K562 (cell line): Measurements from ENCODE around the gene ARMS2. TPM values are rescaled to one million over a fixed set of nuclear protein-coding genes. Genes with fewer than 3 reads are reported as not detected.

Experiments
- ATAC-seq: fragments of 200-7000 bp; cut with Tn5 transposase; 3 replicates; pipeline ENCODE4 v1.9.1; 2020; ENCODE audit warnings: moderate library complexity
- BruUV-seq: library from RNA; stranded (reverse); fragments of 400-500 nt; replicated peaks from 2 replicates; lab custom pipeline; 2021; lab: Mats Ljungman, UMichigan
- CTCF ChIA-PET: fragments of 300-600 bp; formaldehyde crosslinking; extraction: SDS; loops from one replicate; lab custom pipeline; 2021; ENCODE audit warnings: low intra/inter-chr PET ratio; lab: Yijun Ruan, JAX
- POLR2A ChIA-PET: fragments of 300-600, 350-650 bp; sonication (Branson Sonifier 250); formaldehyde crosslinking; extraction: SDS; loops from one replicate; lab custom pipeline; 2021; ENCODE audit warnings: antibody characterized with exemption, inconsistent platforms; lab: Yijun Ruan, JAX
- DNase-seq, 4 experiments: peaks; one replicate each; pipeline versions ENCODE4 v3.0.0 to v3.0.0-alpha.2; 2011 to 2018; ENCODE audit warnings: low spot score in 3 of 4, mixed read lengths in 3 of 4; ENCODE audit errors: extremely low read depth in 1 of 4
- FAIRE-seq: peaks from 2 replicates; lab custom pipeline; 2011; peaks lifted over from hg19 to GRCh38; lab: Jason Lieb, UNC
- H2AFZ ChIP-seq: 2 replicates; pipeline ENCODE4 v1.6.0; 2011; ENCODE audit warnings: low read depth, low read length, control low read depth, inconsistent platforms
- H3K27ac ChIP-seq: fragments of 200-600 bp; 3 replicates; pipeline ENCODE4 v1.8.0; 2011; ENCODE audit warnings: low read depth, mild to moderate bottlenecking, control low read depth, inconsistent platforms, low read length, moderate library complexity, mixed read lengths; ENCODE audit errors: extremely low read depth
- H3K27me3 ChIP-seq, 2 experiments: fragments of 300-600 bp in 1 of 2; 2 replicates in 1 of 2; 3 replicates in 1 of 2; pipeline versions ENCODE4 v1.6.0 to v1.8.0; 2011; ENCODE audit warnings: inconsistent platforms in 2 of 2, low read length in 2 of 2, mild to moderate bottlenecking in 1 of 2, mixed read lengths in 1 of 2, moderate library complexity in 1 of 2; ENCODE audit not compliant: control insufficient read depth in 2 of 2, insufficient read depth in 2 of 2
- H3K36me3 ChIP-seq: fragments of 300-600 bp; 3 replicates; pipeline ENCODE4 v1.8.0; 2011; ENCODE audit warnings: mild to moderate bottlenecking, low read length, inconsistent platforms; ENCODE audit not compliant: control insufficient read depth, insufficient read depth
- H3K4me1 ChIP-seq, 2 experiments: fragments of 200-600 bp in 1 of 2; replicated peaks in 1 of 2; 2 replicates in 1 of 2; 3 replicates in 1 of 2; pipeline versions ENCODE4 v1.5.1 to v1.8.0; 2011; ENCODE audit warnings: inconsistent platforms in 2 of 2, low read length in 2 of 2, mild to moderate bottlenecking in 1 of 2, mixed read lengths in 1 of 2, moderate library complexity in 1 of 2; ENCODE audit not compliant: control insufficient read depth in 2 of 2, insufficient read depth in 2 of 2
- H3K4me2 ChIP-seq: 2 replicates; pipeline ENCODE4 v1.6.1; 2011; ENCODE audit warnings: low read length, control low read depth, inconsistent platforms, mixed read lengths; ENCODE audit not compliant: insufficient read depth
- H3K4me3 ChIP-seq: fragments of 200-600 bp; sonication (generic), shearing (Covaris generic); 2 replicates; pipeline ENCODE4 v1.5.1; 2016; ENCODE audit warnings: control low read depth, inconsistent platforms
- H3K79me2 ChIP-seq: fragments of 200-600 bp; 3 replicates; pipeline ENCODE4 v1.8.0; 2011; ENCODE audit warnings: low read length, inconsistent platforms; ENCODE audit not compliant: control insufficient read depth, insufficient read depth
- H3K9ac ChIP-seq, 2 experiments: 2 replicates each; pipeline versions ENCODE4 v1.6.0 to v1.6.1; 2011; ENCODE audit warnings: low read depth in 2 of 2, low read length in 2 of 2, control low read depth in 1 of 2, inconsistent platforms in 1 of 2, mild to moderate bottlenecking in 1 of 2, mixed read lengths in 1 of 2; ENCODE audit not compliant: insufficient read depth in 1 of 2
- H3K9me1 ChIP-seq: one replicate; pipeline ENCODE4 v1.6.0; 2011; ENCODE audit warnings: inconsistent platforms, mild to moderate bottlenecking, low read length, moderate library complexity; ENCODE audit not compliant: control insufficient read depth, insufficient read depth
- H3K9me3 ChIP-seq: replicated peaks from 2 replicates; pipeline ENCODE4 v1.5.1; 2011; ENCODE audit warnings: low read depth, low read length, inconsistent platforms; ENCODE audit not compliant: control insufficient read depth, insufficient read depth
- H4K20me1 ChIP-seq: replicated peaks from 2 replicates; pipeline ENCODE4 v1.6.1; 2011; ENCODE audit warnings: low read length, inconsistent platforms, mixed read lengths; ENCODE audit not compliant: control insufficient read depth, insufficient read depth
- EHMT2 ChIP-seq: fragments of 450-650 bp; IDR thresholded peaks from 2 replicates; pipeline ENCODE4 v1.6.1; 2018; ENCODE audit warnings: antibody characterized with exemption
- EP300 ChIP-seq: IDR thresholded peaks from 2 replicates; pipeline ENCODE4 v1.6.1; 2012; ENCODE audit warnings: low read length, improper control_type of control experiment
- HNRNPK ChIP-seq: fragments of 200-400 bp; formaldehyde crosslinking; IDR thresholded peaks from one replicate; pipeline ENCODE4 v1.6.1; 2018; ENCODE audit warnings: mild to moderate bottlenecking, low read depth, low read length; ENCODE audit not compliant: poor library complexity, severe bottlenecking
- TFAM ChIP-seq: fragments of 250-450 bp; sonication (Bioruptor Pico); conservative IDR thresholded peaks from 2 replicates; pipeline ENCODE4 v1.5.0; 2021; ENCODE audit warnings: mild to moderate bottlenecking, moderate library complexity
- WGBS: fragments of 100-300 bp; shearing (Covaris generic); methylation state at CpG from one replicate; pipeline ENCODE4 v1.1.6; 2016; ENCODE audit warnings: low coverage, mixed read lengths; ENCODE audit not compliant: insufficient coverage; ENCODE audit errors: missing lambda C conversion rate; 5-methylcytosine and 5-hydroxymethylcytosine counted together
- in situ Hi-C: fragments of 300-500 bp; cut with MboI; formaldehyde crosslinking; loops from 4 replicates; pipeline ENCODE4 v1.15.0; 2018; ENCODE audit warnings: inconsistent platforms, mixed read lengths
- intact Hi-C: fragments of 100-400 bp; cut with micrococcal nuclease; formaldehyde crosslinking; loops from 2 replicates; pipeline ENCODE4 v1.14.2; 2022
- polyA plus RNA-seq, 8 experiments: library from polyadenylated mRNA; depleted of rRNA in 4 of 8; stranded (reverse) in 5 of 8; unstranded in 3 of 8; fragments of >200 nt; fragmentation: Nextera tagmentation in 2 of 8; fragmentation: Illumina TruSeq in 1 of 8; extraction: Ambion mirVana in 2 of 8; extraction: Trizol in 1 of 8; gene quantifications; 2 replicates each; pipeline versions ENCODE4 v1.2.1 to v1.2.3, GENCODE V29; 2011 to 2014; ENCODE audit warnings: inconsistent platforms in 1 of 8, missing spikeins in 1 of 8
- total RNA-seq, 7 experiments: library from RNA; depleted of rRNA in 6 of 7; stranded (reverse); fragments of >200 nt in 6 of 7; fragmentation: Illumina TruSeq in 2 of 7; extraction: Trizol in 2 of 7; gene quantifications; 2 replicates each; pipeline versions ENCODE4 v1.2.1 to v1.2.3, GENCODE V29; 2011 to 2021; ENCODE audit warnings: low replicate concordance in 1 of 7
- TF ChIP-seq, protein P1 (sequence below): fragments of 450-650 bp; IDR thresholded peaks from 2 replicates; pipeline ENCODE4 v1.6.1; 2016; ENCODE audit warnings: antibody characterized with exemption
- TF ChIP-seq, protein P2 (sequence below): sonication (generic); formaldehyde crosslinking; IDR thresholded peaks from 2 replicates; pipeline ENCODE4 v1.8.1; 2023; ENCODE audit warnings: mild to moderate bottlenecking, missing genetic modification reagents, moderate library complexity

The ARMS2 gene
- total and polyA plus RNA-seq, 9 of the 15 experiments (the other 6 are each of a cell fraction or from before 2014, with no cell fraction given) = not detected

GRCh38 chr10:122463466-122464249 is 9.2 kb downstream of the ARMS2 start:
- H3K4me2 ChIP-seq = no peak overlapping the region
- FAIRE-seq = no peak

More at GRCh38 chr10:122463466-122464249, 9.2 kb downstream of the ARMS2 start:
- Histone ChIP-seq H4K20me1 (no peaks in the 10 kb centered on the region), H3K9me3 (no peaks in the 10 kb centered on the region), H3K4me1 (no peaks in the 10 kb centered on the region), H3K9me1 (no peaks in the 10 kb centered on the region), H3K36me3 (no peaks in the 10 kb centered on the region), H2AFZ (no peak overlapping the region), H3K79me2 (no peaks in the 10 kb centered on the region), H3K4me3 (no peak overlapping the region), H3K27ac (no peak overlapping the region), H3K27me3 (peaks cover 0 to 42% of the 10 kb centered on the region in 2 experiments; a peak in 3 of 5 replicates), H3K9ac (no peak overlapping the region)
- ChIA-PET CTCF (no interaction called here), POLR2A (no interaction called here)
- no peak for DNase-seq
- in situ Hi-C loops = no loop called here
- no peak for ATAC-seq
- 0% methylated on average over 16 of the region's 17 CpGs for WGBS
- no TSS peak for BruUV-seq
- TF ChIP-seq EP300 = no peak
- TF ChIP-seq HNRNPK = no peak
- TF ChIP-seq EHMT2 = no peak
- TF ChIP-seq TFAM (CRISPR knock-in tag) = no peak
- TF ChIP-seq, protein P1, sequence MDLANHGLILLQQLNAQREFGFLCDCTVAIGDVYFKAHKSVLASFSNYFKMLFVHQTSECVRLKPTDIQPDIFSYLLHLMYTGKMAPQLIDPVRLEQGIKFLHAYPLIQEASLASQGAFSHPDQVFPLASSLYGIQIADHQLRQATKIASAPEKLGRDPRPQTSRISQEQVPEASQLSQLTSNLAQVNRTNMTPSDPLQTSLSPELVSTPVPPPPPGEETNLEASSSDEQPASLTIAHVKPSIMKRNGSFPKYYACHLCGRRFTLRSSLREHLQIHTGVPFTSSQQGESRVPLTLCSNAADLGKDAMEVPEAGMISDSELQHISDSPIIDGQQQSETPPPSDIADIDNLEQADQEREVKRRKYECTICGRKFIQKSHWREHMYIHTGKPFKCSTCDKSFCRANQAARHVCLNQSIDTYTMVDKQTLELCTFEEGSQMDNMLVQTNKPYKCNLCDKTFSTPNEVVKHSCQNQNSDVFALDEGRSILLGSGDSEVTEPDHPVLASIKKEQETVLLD = no peak
- TF ChIP-seq, protein P2, sequence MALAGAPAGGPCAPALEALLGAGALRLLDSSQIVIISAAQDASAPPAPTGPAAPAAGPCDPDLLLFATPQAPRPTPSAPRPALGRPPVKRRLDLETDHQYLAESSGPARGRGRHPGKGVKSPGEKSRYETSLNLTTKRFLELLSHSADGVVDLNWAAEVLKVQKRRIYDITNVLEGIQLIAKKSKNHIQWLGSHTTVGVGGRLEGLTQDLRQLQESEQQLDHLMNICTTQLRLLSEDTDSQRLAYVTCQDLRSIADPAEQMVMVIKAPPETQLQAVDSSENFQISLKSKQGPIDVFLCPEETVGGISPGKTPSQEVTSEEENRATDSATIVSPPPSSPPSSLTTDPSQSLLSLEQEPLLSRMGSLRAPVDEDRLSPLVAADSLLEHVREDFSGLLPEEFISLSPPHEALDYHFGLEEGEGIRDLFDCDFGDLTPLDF (CRISPR knock-in tag) = no peak
- intact Hi-C loops = no loop called here
